Spleen (tissue), 11 donors: ENCODE results near the gene TMEM201. TPM values are rescaled to one million over a fixed set of nuclear protein-coding genes. Genes with fewer than 3 reads are reported as not detected.

Experiments used
- DNase-seq: peaks from one replicate; pipeline ENCODE4 v3.0.0-alpha.2; 2020
- H3K27ac ChIP-seq, 8 donors: fragments of 200-600 bp; sonication (generic) in 7 of 8; 1 replicate in 4 of 8; 2 replicates in 4 of 8; pipeline versions ENCODE4 v1.5.0 to v1.8.0; 2016 to 2021; ENCODE audit warnings: inconsistent platforms in 4 of 8, mild to moderate bottlenecking in 4 of 8, moderate library complexity in 1 of 8
- H3K27me3 ChIP-seq, 7 donors: fragments of 200-600 bp; sonication (generic) in 6 of 7; replicated peaks in 1 of 7; 1 replicate in 4 of 7; 2 replicates in 3 of 7; pipeline versions ENCODE4 v1.5.0 to v1.8.0; 2016 to 2021; ENCODE audit warnings: inconsistent platforms in 3 of 7, mild to moderate bottlenecking in 1 of 7
- H3K36me3 ChIP-seq, 6 donors: fragments of 200-600 bp; sonication (generic) in 5 of 6; 1 replicate in 4 of 6; 2 replicates in 2 of 6; pipeline versions ENCODE4 v1.5.0 to v1.8.0; 2016 to 2021; ENCODE audit warnings: inconsistent platforms in 2 of 6
- H3K4me1 ChIP-seq, 6 donors: fragments of 200-600 bp; sonication (generic) in 5 of 6; 1 replicate in 3 of 6; 2 replicates in 3 of 6; pipeline versions ENCODE4 v1.5.0 to v1.8.0; 2016 to 2021; ENCODE audit warnings: inconsistent platforms in 3 of 6
- H3K4me3 ChIP-seq, 8 donors: fragments of 200-600 bp; sonication (generic) in 7 of 8; 1 replicate in 4 of 8; 2 replicates in 4 of 8; pipeline versions ENCODE4 v1.5.0 to v1.8.0; 2016 to 2021; ENCODE audit warnings: inconsistent platforms in 4 of 8, mild to moderate bottlenecking in 4 of 8, moderate library complexity in 2 of 8
- H3K9me3 ChIP-seq, 8 donors: fragments of 200-600 bp; sonication (generic) in 7 of 8; 1 replicate in 4 of 8; 2 replicates in 4 of 8; pipeline versions ENCODE4 v1.5.0 to v1.8.0; 2016 to 2021; ENCODE audit warnings: inconsistent platforms in 4 of 8
- CTCF ChIP-seq, 11 experiments: fragments of 200-600 bp in 7 of 11; fragments of 450-650 bp in 4 of 11; sonication (generic) in 4 of 11; IDR thresholded peaks in 8 of 11; conservative IDR thresholded peaks in 3 of 11; 1 replicate in 7 of 11; 2 replicates in 4 of 11; pipeline versions ENCODE4 v1.4.0 to v1.8.0; 2016 to 2021; ENCODE audit warnings: antibody characterized with exemption in 11 of 11, inconsistent platforms in 4 of 11, mild to moderate bottlenecking in 1 of 11
- POLR2A ChIP-seq, 3 donors: fragments of 450-650 bp; IDR thresholded peaks; one replicate each; pipeline ENCODE4 v1.5.1; 2017; ENCODE audit warnings: antibody characterized with exemption in 3 of 3, mild to moderate bottlenecking in 1 of 3
- POLR2AphosphoS5 ChIP-seq, 3 donors: sonication (generic); formaldehyde crosslinking; IDR thresholded peaks; one replicate each; pipeline ENCODE4 v1.5.1; 2017; ENCODE audit warnings: antibody characterized with exemption in 3 of 3
- WGBS, 5 donors: extraction: QIAGEN DNeasy Blood & Tissue Kit in 3 of 5; methylation state at CpG; one replicate each; pipeline versions ENCODE4 v1.1.5 to v1.1.7; 2013 to 2018; 5-methylcytosine and 5-hydroxymethylcytosine counted together
- intact Hi-C: fragments of 100-400 bp; cut with DNase I; formaldehyde crosslinking; loops from one replicate; pipeline ENCODE4 v1.15.0; 2023; ENCODE audit warnings: low total_unique reads
- polyA plus RNA-seq, 3 donors: library from polyadenylated mRNA; stranded (reverse); fragments of 200-250 nt; gene quantifications; one replicate each; pipeline ENCODE4 v1.2.1, GENCODE V29; 2013
- total RNA-seq, 7 donors: library from RNA; depleted of rRNA in 3 of 7; stranded (reverse); fragments of >200 nt in 3 of 7; fragmentation: NEBNext Ultra II Directional in 4 of 7; extraction: Animal tissue kit (Norgen Biotek cat#: 25700) in 4 of 7; gene quantifications; one replicate each; pipeline versions ENCODE4 v1.1.0 to v1.2.1, GENCODE V29; 2016 to 2021
- donor health status: healthy with polysubstance abuse.
- donor health status: DM: no; HTN: no; CAD: no; lungs with moderate emphysema.
- donor health status: DM: no; HTN: no; CAD: no.
- donor health status: Bipolar disorder and iron deficiency.
- donor health status: healthy.
- donor health status: DM: no; HTN: no; CAD: no.
- donor health status: DM: yes; HTN: yes; CAD: no.

Gene TMEM201
- total and polyA plus RNA-seq, 10 donors: 2.5 to 11.6 (median 6.3) TPM

GRCh38 chr1:9606948-9607347 is 18.2 kb downstream of the TMEM201 start:
- 75 to 93% (median 81%) methylated on average over 10 of the region's 10 CpGs for WGBS, 5 donors
- TF ChIP-seq CTCF (IDR thresholded peaks at IDR 0.05 in 8 of 11, conservative IDR thresholded peaks at IDR 0.05 in 3 of 11) (no peak), POLR2A (IDR thresholded peaks at IDR 0.05) (no peak), POLR2AphosphoS5 (IDR thresholded peaks at IDR 0.05) (no peak)
- Histone ChIP-seq H3K27me3 (no peaks in the 10 kb centered on the region), H3K4me3 (no peak overlapping the region), H3K4me1 (no peaks in the 10 kb centered on the region), H3K9me3 (no peaks in the 10 kb centered on the region), H3K36me3 (peaks cover 0 to 99% (median 43%) of the 10 kb centered on the region in 6 donors), H3K27ac (no peak overlapping the region)
- intact Hi-C loops: no loop called here
- DNase-seq: no peak

DNA sequence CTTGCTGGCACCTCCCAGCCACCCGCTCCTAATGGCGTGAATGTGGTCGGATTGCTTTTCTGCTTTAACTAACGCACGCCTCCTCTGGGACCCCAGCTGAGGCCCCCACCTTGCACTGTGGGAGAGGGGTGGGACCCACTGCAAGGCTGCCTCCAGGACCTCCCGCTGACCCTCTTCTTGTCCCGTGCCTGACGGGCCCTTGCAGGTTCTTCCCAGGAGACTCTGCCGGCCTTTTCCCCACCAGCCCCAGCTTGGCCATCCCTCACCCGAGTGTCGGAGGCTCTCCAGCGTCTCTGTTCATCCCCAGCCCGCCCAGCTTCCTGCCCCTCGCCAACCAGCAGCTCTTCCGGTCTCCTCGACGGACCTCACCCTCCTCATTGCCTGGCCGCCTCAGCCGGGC is 18.6 kb downstream of the TMEM201 start:
- no peaks in the 10 kb centered on the region for H3K27me3 ChIP-seq
- no peaks in the 10 kb centered on the region for H3K9me3 ChIP-seq
- peaks cover 0 to 99% (median 41%) of the 10 kb centered on the region in 6 donors for H3K36me3 ChIP-seq
- no peak overlapping the region for H3K27ac ChIP-seq
- TF ChIP-seq POLR2A (IDR thresholded peaks at IDR 0.05): no peak
- no peak for TF ChIP-seq CTCF (IDR thresholded peaks at IDR 0.05 in 8 of 11, conservative IDR thresholded peaks at IDR 0.05 in 3 of 11)
- no peak for TF ChIP-seq POLR2AphosphoS5 (IDR thresholded peaks at IDR 0.05)
- intact Hi-C loops: no loop called here
- no peak for DNase-seq
- 90 to 94% (median 93%) methylated on average over 19 of the region's 19 CpGs for whole genome bisulfite sequencing, 5 donors
- no peaks in the 10 kb centered on the region for H3K4me1 ChIP-seq
- H3K4me3 ChIP-seq: no peak overlapping the region

DNA sequence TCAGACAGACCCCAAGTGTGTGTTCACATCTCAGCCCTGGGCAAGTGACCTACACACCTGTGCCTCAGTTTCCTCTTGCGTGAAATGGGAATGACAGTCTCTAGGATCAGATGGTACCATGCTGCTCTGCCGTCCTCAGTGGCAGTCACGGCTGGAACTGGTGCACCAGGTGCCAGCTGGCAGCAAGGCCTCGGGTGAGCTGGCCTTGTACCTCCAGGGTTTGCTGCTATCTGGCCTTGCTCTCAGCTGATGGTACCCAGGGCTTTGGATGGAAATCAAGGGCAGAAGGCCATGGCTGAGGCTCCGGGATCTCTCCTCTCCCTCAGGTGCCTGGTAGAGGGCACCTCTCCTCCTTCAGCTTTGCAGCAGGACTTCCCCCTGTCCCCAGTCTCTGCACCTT is 21.3 kb downstream of the TMEM201 start:
- Histone ChIP-seq H3K36me3 (peaks cover 0 to 90% (median 39%) of the 10 kb centered on the region in 6 donors), H3K4me3 (no peak overlapping the region), H3K9me3 (no peaks in the 10 kb centered on the region), H3K27ac (no peak overlapping the region), H3K27me3 (no peaks in the 10 kb centered on the region), H3K4me1 (no peaks in the 10 kb centered on the region)
- intact Hi-C loops: no loop called here
- 85 to 97% (median 88%) methylated on average over 4 to 5 of the region's 5 CpGs for WGBS, 5 donors
- TF ChIP-seq POLR2A (IDR thresholded peaks at IDR 0.05) (no peak), CTCF (IDR thresholded peaks at IDR 0.05 in 8 of 11, conservative IDR thresholded peaks at IDR 0.05 in 3 of 11) (no peak), POLR2AphosphoS5 (IDR thresholded peaks at IDR 0.05) (no peak)
- DNase-seq: no peak

GRCh38 chr1:9610548-9610947 is 21.8 kb downstream of the TMEM201 start:
- H3K4me3 ChIP-seq: no peak overlapping the region
- intact Hi-C loops: no loop called here
- DNase-seq: no peak
- H3K27ac ChIP-seq: no peak overlapping the region
- H3K36me3 ChIP-seq: peaks cover 0 to 85% (median 39%) of the 10 kb centered on the region in 6 donors
- H3K4me1 ChIP-seq: peaks cover 0 to 3% (median 0%) of the 10 kb centered on the region in 6 donors
- H3K27me3 ChIP-seq: no peaks in the 10 kb centered on the region
- no peaks in the 10 kb centered on the region for H3K9me3 ChIP-seq
- WGBS, 5 donors: 87 to 94% (median 91%) methylated on average over 21 to 25 of the region's 25 CpGs
- TF ChIP-seq POLR2AphosphoS5 (IDR thresholded peaks at IDR 0.05) (no peak), CTCF (IDR thresholded peaks at IDR 0.05 in 8 of 11, conservative IDR thresholded peaks at IDR 0.05 in 3 of 11) (no peak), POLR2A (IDR thresholded peaks at IDR 0.05) (no peak)
